ENCODE results near the gene PRDM16.

Gene PRDM16

DNA sequence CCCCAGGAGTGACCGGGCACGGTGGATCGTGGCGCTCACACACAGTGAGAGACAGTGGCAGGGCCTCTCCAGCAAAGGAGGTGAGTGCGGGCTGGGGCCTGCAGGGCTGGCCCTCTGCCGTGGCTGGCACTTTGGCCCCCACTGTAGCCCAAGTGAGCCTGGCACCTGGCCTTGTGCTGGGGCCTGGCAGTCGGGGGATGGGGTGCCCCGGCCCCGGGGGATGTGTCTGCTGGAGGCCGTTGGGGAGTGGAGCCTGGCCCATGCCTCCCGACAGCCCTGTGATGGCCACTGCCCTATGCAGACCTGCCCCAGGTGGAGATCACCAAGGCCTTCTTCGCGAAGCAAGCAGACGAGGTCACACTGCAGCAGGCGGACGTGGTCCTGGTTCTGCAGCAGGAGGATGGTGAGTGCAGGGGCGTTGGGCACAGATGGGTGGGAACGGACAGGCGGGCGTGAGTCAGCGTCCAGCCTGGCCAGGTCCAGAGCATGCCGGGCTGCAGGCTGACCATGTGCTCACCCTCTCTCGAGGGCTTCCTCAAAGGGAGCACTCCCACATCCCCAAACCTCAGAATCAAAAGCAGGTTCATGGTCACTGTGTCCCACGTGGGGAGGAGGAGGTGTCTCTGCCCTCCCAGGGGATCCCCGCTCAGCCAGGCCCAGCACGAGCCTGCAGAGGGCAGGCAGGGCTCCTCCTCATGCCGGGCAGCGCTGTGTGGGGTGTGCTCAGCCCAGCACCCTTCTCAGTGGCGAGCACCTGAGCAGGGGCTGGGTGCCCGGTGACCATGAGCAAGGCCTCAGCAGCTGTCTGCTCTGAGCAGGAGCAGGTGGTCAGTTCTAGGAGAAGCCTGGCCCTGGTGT, 410.7 kb downstream of the PRDM16 start:
- Histone ChIP-seq H4K91ac (ENCODE audit: low read length) (no peak overlapping the region), H3K23ac (ENCODE audit: low read length in 2 of 2) (no peak overlapping the region), H3K9ac (ENCODE audit: low read length) (no peak overlapping the region), H3K36me3 (ENCODE audit: control insufficient read depth in 1 of 2, insufficient read depth in 2 of 2, low read depth in 1 of 2, low read length in 2 of 2) (no peaks in the 10 kb centered on the region), H3K4me1 (ENCODE audit: control insufficient read depth, insufficient read depth, low read depth, low read length) (peaks cover 10% of the 10 kb centered on the region), H3K27me3 (ENCODE audit: control insufficient read depth in 1 of 2, insufficient read depth in 1 of 2, low read length in 2 of 2) (peaks cover 0 to 65% of the 10 kb centered on the region in 2 experiments), H3K4ac (ENCODE audit: low read depth in 1 of 2, low read length in 2 of 2) (no peak overlapping the region), H3K79me1 (replicated peaks; ENCODE audit: low read length, poor library complexity, severe bottlenecking) (no peaks in the 10 kb centered on the region), H3K14ac (ENCODE audit: low read length in 2 of 2) (no peak overlapping the region), H2BK12ac (ENCODE audit: low read length in 2 of 2) (no peak overlapping the region), H3K4me2 (ENCODE audit: low read length, poor library complexity, severe bottlenecking) (no peak overlapping the region), H2BK120ac (ENCODE audit: low read depth, low read length) (no peak overlapping the region), H3K27ac (ENCODE audit: low read length, poor library complexity, severe bottlenecking) (no peak overlapping the region), H2BK5ac (ENCODE audit: low read depth, low read length, poor library complexity, severe bottlenecking) (no peak overlapping the region), H2BK15ac (ENCODE audit: low read depth, poor library complexity, severe bottlenecking) (no peak overlapping the region), H3K4me3 (ENCODE audit: insufficient read depth in 1 of 2, low read depth in 1 of 2, low read length in 2 of 2) (no peak overlapping the region), H3K18ac (ENCODE audit: low read depth in 1 of 2, low read length in 2 of 2) (no peak overlapping the region), H3K9me3 (ENCODE audit: control insufficient read depth, low read length) (no peaks in the 10 kb centered on the region), H2AFZ (ENCODE audit: low read depth, low read length) (peak overlapping the region; percentile 11), H2AK5ac (ENCODE audit: low read length, severe bottlenecking) (no peak overlapping the region), H4K8ac (ENCODE audit: low read length) (no peak overlapping the region)
- no peak for DNase-seq
- 90% methylated on average over 30 of the region's 30 CpGs for WGBS

DNA sequence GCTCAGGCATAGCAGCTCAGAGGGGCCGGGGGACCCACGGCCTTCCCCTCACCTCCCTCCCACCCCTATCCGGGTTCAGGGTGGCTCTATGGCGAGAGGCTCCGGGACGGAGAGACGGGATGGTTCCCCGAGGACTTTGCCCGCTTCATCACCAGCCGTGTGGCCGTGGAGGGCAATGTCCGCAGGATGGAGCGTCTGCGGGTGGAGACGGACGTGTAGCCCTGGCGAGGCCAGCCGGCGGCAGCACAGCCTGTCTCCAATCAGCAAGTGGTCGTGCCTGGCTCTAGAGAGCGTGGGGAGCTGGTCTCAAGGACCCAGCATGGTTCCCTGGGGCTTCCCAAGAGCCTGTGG, 411.3 kb downstream of the PRDM16 start:
- no peak overlapping the region for H4K91ac ChIP-seq (ENCODE audit: low read length)
- H3K4me3 ChIP-seq (ENCODE audit: insufficient read depth in 1 of 2, low read depth in 1 of 2, low read length in 2 of 2), result no peak overlapping the region
- H3K4me1 ChIP-seq (ENCODE audit: control insufficient read depth, insufficient read depth, low read depth, low read length), result peaks cover 10% of the 10 kb centered on the region
- no peak overlapping the region for H2BK15ac ChIP-seq (ENCODE audit: low read depth, poor library complexity, severe bottlenecking)
- H3K9me3 ChIP-seq (ENCODE audit: control insufficient read depth, low read length), result no peaks in the 10 kb centered on the region
- H3K79me1 ChIP-seq (replicated peaks; ENCODE audit: low read length, poor library complexity, severe bottlenecking), result no peaks in the 10 kb centered on the region
- H4K8ac ChIP-seq (ENCODE audit: low read length), result no peak overlapping the region
- no peak overlapping the region for H3K27ac ChIP-seq (ENCODE audit: low read length, poor library complexity, severe bottlenecking)
- WGBS, result 89% methylated on average over 21 of the region's 21 CpGs
- no peak overlapping the region for H2AFZ ChIP-seq (ENCODE audit: low read depth, low read length)
- no peak overlapping the region for H3K4me2 ChIP-seq (ENCODE audit: low read length, poor library complexity, severe bottlenecking)
- H3K23ac ChIP-seq (ENCODE audit: low read length in 2 of 2), result no peak overlapping the region
- H3K4ac ChIP-seq (ENCODE audit: low read depth in 1 of 2, low read length in 2 of 2), result no peak overlapping the region
- peaks cover 0 to 71% of the 10 kb centered on the region in 2 experiments for H3K27me3 ChIP-seq (ENCODE audit: control insufficient read depth in 1 of 2, insufficient read depth in 1 of 2, low read length in 2 of 2)
- H3K18ac ChIP-seq (ENCODE audit: low read depth in 1 of 2, low read length in 2 of 2), result no peak overlapping the region
- no peak overlapping the region for H3K14ac ChIP-seq (ENCODE audit: low read length in 2 of 2)
- no peak overlapping the region for H2BK5ac ChIP-seq (ENCODE audit: low read depth, low read length, poor library complexity, severe bottlenecking)
- H2AK5ac ChIP-seq (ENCODE audit: low read length, severe bottlenecking), result no peak overlapping the region
- no peak overlapping the region for H3K9ac ChIP-seq (ENCODE audit: low read length)
- DNase-seq, result no peak
- no peak overlapping the region for H2BK12ac ChIP-seq (ENCODE audit: low read length in 2 of 2)
- no peak overlapping the region for H2BK120ac ChIP-seq (ENCODE audit: low read depth, low read length)
- no peaks in the 10 kb centered on the region for H3K36me3 ChIP-seq (ENCODE audit: control insufficient read depth in 1 of 2, insufficient read depth in 2 of 2, low read depth in 1 of 2, low read length in 2 of 2)

DNA sequence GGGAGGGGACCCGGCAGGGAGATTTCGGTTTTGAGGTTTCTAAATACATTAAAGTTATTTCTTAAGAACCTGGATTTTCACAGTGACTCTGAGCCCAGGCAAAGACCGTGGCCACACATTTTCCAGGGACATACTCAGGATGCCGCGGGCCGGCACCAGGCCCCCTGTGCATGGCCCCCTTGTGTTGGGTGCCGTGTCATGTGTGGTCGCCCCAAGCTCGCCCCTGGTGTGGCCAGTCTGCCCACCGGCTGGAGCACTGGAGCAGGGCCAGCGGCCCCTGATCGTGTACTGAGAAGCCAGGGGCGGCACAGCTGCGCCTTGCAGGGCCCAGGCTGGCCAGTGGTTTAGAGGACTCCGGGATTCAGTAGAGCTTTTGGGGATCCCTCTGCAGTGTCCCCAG, 412.0 kb downstream of the PRDM16 start:
- DNase-seq, result no peak

GRCh38 chr1:3481836-3482375, 412.9 kb downstream of the PRDM16 start:
- 82% methylated on average over 20 of the region's 20 CpGs for WGBS
- no peak for DNase-seq

More for the DNA sequence above, 412.0 kb downstream of the PRDM16 start:
- Histone ChIP-seq H2BK15ac (ENCODE audit: low read depth, poor library complexity, severe bottlenecking) (no peak overlapping the region), H3K14ac (ENCODE audit: low read length in 2 of 2) (no peak overlapping the region), H3K9me3 (ENCODE audit: control insufficient read depth, low read length) (no peaks in the 10 kb centered on the region), H3K4me1 (ENCODE audit: control insufficient read depth, insufficient read depth, low read depth, low read length) (peaks cover 10% of the 10 kb centered on the region), H4K8ac (ENCODE audit: low read length) (no peak overlapping the region), H2BK5ac (ENCODE audit: low read depth, low read length, poor library complexity, severe bottlenecking) (no peak overlapping the region), H3K4me3 (ENCODE audit: insufficient read depth in 1 of 2, low read depth in 1 of 2, low read length in 2 of 2) (no peak overlapping the region), H3K79me1 (replicated peaks; ENCODE audit: low read length, poor library complexity, severe bottlenecking) (no peaks in the 10 kb centered on the region), H2AK5ac (ENCODE audit: low read length, severe bottlenecking) (no peak overlapping the region), H3K18ac (ENCODE audit: low read depth in 1 of 2, low read length in 2 of 2) (no peak overlapping the region), H2BK120ac (ENCODE audit: low read depth, low read length) (no peak overlapping the region), H3K27me3 (ENCODE audit: control insufficient read depth in 1 of 2, insufficient read depth in 1 of 2, low read length in 2 of 2) (peaks cover 0 to 67% of the 10 kb centered on the region in 2 experiments), H3K27ac (ENCODE audit: low read length, poor library complexity, severe bottlenecking) (no peak overlapping the region), H3K4ac (ENCODE audit: low read depth in 1 of 2, low read length in 2 of 2) (no peak overlapping the region), H3K23ac (ENCODE audit: low read length in 2 of 2) (no peak overlapping the region), H3K4me2 (ENCODE audit: low read length, poor library complexity, severe bottlenecking) (no peak overlapping the region), H3K9ac (ENCODE audit: low read length) (no peak overlapping the region), H4K91ac (ENCODE audit: low read length) (no peak overlapping the region), H2BK12ac (ENCODE audit: low read length in 2 of 2) (no peak overlapping the region), H3K36me3 (ENCODE audit: control insufficient read depth in 1 of 2, insufficient read depth in 2 of 2, low read depth in 1 of 2, low read length in 2 of 2) (no peaks in the 10 kb centered on the region), H2AFZ (ENCODE audit: low read depth, low read length) (no peak overlapping the region)
- WGBS, result 83% methylated on average over 15 of the region's 15 CpGs

More at GRCh38 chr1:3481836-3482375, 412.9 kb downstream of the PRDM16 start:
- no peak overlapping the region for H2BK5ac ChIP-seq (ENCODE audit: low read depth, low read length, poor library complexity, severe bottlenecking)
- no peak overlapping the region for H2BK15ac ChIP-seq (ENCODE audit: low read depth, poor library complexity, severe bottlenecking)
- no peak overlapping the region for H2BK120ac ChIP-seq (ENCODE audit: low read depth, low read length)
- H3K4ac ChIP-seq (ENCODE audit: low read depth in 1 of 2, low read length in 2 of 2), result no peak overlapping the region
- H3K4me1 ChIP-seq (ENCODE audit: control insufficient read depth, insufficient read depth, low read depth, low read length), result peaks cover 10% of the 10 kb centered on the region
- H3K4me2 ChIP-seq (ENCODE audit: low read length, poor library complexity, severe bottlenecking), result no peak overlapping the region
- no peak overlapping the region for H3K27ac ChIP-seq (ENCODE audit: low read length, poor library complexity, severe bottlenecking)
- H3K27me3 ChIP-seq (ENCODE audit: control insufficient read depth in 1 of 2, insufficient read depth in 1 of 2, low read length in 2 of 2), result peaks cover 0 to 64% of the 10 kb centered on the region in 2 experiments
- no peak overlapping the region for H4K8ac ChIP-seq (ENCODE audit: low read length)
- H3K14ac ChIP-seq (ENCODE audit: low read length in 2 of 2), result no peak overlapping the region
- H2AK5ac ChIP-seq (ENCODE audit: low read length, severe bottlenecking), result no peak overlapping the region
- no peaks in the 10 kb centered on the region for H3K36me3 ChIP-seq (ENCODE audit: control insufficient read depth in 1 of 2, insufficient read depth in 2 of 2, low read depth in 1 of 2, low read length in 2 of 2)
- H3K9me3 ChIP-seq (ENCODE audit: control insufficient read depth, low read length), result no peaks in the 10 kb centered on the region
- peak overlapping the region in 1 of 2 experiments; percentile 26 for H3K4me3 ChIP-seq (ENCODE audit: insufficient read depth in 1 of 2, low read depth in 1 of 2, low read length in 2 of 2)
- H3K23ac ChIP-seq (ENCODE audit: low read length in 2 of 2), result no peak overlapping the region
- no peak overlapping the region for H3K18ac ChIP-seq (ENCODE audit: low read depth in 1 of 2, low read length in 2 of 2)
- no peak overlapping the region for H4K91ac ChIP-seq (ENCODE audit: low read length)
- no peak overlapping the region for H2BK12ac ChIP-seq (ENCODE audit: low read length in 2 of 2)
- no peak overlapping the region for H3K9ac ChIP-seq (ENCODE audit: low read length)
- H2AFZ ChIP-seq (ENCODE audit: low read depth, low read length), result no peak overlapping the region
- no peaks in the 10 kb centered on the region for H3K79me1 ChIP-seq (replicated peaks; ENCODE audit: low read length, poor library complexity, severe bottlenecking)
